GM18498 (cell line): ENCODE measurements around the gene ZBTB32.
"Not testable (repeated sequence)": the region's sequence is repeated elsewhere in the genome, so short reads cannot be mapped to it uniquely, and the experiment has no call there.

Experiments used
- ATAC-seq: cut with Tn5 transposase; IDR thresholded peaks from one replicate; pipeline ENCODE4 v1.9.1; 2021; ENCODE audit warnings: mild to moderate bottlenecking, moderate library complexity; ENCODE audit not compliant: unreplicated experiment

The ZBTB32 gene

DNA sequence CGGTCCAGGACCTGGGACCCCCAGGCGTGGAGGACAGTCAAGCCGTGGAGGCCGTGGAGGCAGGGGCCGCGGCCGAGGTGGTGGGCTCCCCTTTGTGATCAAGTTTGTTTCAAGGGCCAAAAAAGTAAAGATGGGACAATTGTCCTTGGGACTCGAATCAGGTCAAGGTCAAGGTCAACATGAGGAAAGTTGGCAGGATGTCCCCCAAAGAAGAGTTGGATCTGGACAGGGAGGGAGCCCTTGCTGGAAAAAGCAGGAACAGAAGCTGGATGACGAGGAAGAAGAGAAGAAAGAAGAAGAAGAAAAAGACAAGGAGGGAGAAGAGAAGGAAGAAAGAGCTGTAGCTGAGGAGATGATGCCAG lies 15.8 kb downstream of the ZBTB32 start:
- ATAC-seq = no peak

DNA sequence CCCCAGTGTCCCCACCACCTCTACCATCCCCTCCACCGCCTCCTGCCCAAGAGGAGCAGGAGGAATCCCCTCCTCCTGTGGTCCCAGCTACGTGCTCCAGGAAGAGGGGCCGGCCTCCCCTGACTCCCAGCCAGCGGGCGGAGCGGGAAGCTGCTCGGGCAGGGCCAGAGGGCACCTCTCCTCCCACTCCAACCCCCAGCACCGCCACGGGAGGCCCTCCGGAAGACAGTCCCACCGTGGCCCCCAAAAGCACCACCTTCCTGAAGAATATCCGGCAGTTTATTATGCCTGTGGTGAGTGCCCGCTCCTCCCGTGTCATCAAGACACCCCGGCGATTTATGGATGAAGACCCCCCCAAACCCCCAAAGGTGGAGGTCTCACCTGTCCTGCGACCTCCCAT lies 16.3 kb downstream of the ZBTB32 start:
- ATAC-seq = no peak

DNA sequence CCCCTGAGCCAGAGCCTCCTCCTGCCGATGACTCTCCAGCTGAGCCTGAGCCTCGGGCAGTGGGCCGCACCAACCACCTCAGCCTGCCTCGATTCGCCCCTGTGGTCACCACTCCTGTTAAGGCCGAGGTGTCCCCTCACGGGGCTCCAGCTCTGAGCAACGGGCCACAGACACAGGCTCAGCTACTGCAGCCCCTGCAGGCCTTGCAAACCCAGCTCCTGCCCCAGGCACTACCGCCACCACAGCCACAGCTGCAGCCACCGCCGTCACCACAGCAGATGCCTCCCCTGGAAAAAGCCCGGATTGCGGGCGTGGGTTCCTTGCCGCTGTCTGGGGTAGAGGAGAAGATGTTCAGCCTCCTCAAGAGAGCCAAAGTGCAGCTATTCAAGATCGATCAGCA lies 17.0 kb downstream of the ZBTB32 start:
- ATAC-seq = no peak

DNA sequence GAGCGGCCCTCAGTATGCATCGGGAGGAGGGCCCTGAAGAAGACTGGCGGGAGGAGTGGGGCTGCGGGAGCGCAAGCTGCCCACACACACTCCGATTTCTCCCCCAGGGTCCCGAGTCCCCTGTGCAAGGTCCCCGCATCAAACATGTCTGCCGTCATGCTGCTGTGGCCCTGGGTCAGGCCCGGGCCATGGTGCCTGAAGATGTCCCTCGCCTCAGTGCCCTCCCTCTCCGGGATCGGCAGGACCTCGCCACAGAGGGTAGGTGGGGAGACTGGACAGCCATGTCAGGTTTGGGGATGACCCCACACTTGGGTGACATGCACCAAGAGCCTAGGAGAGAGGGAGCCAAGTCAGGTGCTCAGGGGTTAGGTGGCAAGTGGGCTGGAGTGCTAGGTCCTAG lies 18.1 kb downstream of the ZBTB32 start:
- ATAC-seq = no peak

DNA sequence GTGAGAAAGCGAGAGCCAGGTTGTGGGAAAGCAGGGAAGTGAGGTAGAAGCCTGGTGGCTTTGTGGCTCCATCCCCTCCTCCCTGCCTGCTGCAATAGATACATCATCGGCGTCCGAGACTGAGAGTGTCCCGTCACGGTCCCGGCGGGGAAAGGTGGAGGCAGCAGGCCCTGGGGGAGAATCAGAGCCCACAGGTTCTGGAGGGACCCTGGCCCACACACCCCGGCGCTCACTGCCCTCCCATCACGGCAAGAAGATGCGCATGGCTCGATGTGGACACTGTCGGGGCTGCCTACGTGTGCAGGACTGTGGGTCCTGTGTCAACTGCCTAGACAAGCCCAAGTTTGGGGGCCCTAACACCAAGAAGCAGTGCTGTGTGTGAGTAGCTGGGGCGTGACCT lies 18.5 kb downstream of the ZBTB32 start:
- no peak for ATAC-seq

DNA sequence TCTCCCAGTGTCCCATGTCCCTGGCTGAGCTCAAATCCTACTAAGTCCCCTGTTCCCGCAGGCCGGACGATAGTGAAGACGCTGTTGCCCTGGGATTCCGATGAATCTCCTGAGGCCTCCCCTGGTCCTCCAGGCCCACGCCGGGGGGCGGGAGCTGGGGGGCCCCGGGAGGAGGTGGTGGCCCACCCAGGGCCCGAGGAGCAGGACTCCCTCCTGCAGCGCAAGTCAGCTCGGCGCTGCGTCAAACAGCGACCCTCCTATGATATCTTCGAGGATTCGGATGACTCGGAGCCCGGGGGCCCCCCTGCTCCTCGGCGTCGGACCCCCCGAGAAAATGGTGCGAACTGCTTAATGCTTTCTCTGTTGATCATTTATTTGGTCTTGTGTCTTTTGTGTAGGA lies 19.3 kb downstream of the ZBTB32 start:
- no peak for ATAC-seq

DNA sequence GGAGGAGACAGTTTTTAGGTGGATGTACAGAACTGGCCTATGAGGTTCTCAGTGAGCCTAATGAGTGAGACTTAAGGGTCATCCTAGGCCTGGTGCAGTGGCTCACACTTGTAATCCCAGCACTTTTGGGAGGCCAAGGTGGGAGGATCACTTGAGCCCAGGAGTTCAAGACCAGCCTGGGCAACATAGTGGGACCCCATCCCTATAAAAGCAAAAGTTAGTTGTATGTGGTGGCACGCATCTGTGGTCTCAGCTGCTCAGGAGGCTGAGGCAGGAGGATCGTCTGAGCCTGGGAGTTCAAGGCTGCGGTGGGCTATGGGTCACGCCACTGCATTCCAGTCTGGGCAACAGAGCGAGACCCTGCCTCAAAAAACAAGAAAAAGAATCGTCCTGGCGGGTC lies 19.8 kb downstream of the ZBTB32 start:
- not testable (repeated sequence) for ATAC-seq

DNA sequence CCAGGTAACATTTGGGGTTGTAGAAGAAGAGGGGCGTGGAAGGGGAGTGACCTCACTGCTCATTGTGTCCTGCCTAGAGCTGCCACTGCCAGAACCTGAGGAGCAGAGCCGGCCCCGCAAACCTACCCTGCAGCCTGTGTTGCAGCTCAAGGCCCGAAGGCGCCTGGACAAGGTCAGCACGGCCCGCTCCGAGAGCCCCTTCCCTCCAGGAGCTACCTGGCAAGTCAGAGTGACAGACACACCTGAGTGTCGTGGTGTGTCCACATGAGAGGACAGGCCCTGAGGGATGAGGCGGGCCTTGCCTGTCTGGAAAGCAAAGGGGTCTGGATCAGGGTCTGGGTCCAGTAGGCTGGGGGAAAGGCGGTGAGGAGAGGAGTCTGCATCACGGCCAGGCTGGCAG lies 20.2 kb downstream of the ZBTB32 start:
- ATAC-seq = no peak

DNA sequence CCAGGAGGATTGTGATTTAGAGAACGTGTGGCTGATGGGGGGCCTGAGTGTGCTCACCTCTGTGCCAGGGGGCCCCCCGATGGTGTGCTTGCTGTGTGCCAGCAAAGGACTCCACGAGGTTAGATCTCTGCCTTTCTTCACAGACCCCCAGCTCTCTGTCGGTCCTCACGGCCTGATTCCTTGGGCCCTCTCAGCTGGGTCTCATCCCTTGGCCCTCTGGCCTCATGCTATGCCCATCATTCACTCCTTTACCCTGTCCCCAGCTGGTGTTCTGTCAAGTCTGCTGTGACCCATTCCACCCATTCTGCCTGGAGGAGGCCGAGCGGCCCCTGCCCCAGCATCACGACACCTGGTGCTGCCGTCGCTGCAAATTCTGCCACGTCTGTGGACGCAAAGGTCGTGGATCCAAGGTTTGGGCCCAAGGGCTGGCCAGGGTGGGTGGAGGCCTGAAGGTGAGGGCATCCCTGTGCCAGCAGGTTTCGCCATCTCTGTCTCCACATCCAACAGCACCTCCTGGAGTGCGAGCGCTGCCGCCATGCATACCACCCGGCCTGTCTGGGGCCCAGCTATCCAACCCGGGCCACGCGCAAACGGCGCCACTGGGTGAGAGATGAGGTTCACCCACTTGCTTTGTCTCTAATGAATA lies 21.0 kb downstream of the ZBTB32 start:
- no peak for ATAC-seq

DNA sequence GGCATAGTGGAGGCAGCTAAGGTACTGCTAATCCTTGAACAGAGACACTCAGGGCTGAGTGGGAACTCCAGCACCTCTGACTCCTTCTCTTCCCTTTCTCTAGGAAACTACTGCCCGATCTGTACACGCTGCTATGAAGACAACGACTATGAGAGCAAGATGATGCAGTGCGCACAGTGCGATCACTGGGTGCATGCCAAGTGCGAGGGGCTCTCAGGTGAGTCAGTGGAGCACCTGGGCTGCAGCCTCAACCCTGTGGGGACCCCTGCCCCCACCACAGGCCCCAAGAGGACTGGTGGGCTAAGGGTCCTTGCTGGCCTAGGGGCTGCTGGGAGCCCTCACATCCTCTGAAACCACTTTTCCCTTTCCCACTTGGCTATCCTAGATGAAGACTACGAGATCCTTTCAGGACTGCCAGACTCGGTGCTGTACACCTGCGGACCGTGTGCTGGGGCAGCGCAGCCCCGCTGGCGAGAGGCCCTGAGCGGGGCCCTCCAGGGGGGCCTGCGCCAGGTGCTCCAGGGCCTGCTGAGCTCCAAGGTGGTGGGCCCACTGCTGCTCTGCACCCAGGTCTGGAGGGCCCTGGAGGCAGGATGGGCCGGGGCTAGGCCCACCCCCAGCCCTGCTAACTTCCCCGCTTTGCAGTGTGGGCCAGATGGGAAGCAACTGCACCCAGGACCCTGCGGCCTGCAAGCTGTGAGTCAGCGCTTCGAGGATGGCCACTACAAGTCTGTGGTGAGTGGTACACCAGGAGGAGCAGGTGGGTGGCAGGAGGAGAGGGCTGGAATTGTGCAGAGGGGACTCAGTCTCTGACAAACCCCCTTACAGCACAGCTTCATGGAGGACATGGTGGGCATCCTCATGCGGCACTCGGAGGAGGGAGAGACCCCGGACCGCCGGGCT lies 22.9 kb downstream of the ZBTB32 start:
- ATAC-seq = no peak

DNA sequence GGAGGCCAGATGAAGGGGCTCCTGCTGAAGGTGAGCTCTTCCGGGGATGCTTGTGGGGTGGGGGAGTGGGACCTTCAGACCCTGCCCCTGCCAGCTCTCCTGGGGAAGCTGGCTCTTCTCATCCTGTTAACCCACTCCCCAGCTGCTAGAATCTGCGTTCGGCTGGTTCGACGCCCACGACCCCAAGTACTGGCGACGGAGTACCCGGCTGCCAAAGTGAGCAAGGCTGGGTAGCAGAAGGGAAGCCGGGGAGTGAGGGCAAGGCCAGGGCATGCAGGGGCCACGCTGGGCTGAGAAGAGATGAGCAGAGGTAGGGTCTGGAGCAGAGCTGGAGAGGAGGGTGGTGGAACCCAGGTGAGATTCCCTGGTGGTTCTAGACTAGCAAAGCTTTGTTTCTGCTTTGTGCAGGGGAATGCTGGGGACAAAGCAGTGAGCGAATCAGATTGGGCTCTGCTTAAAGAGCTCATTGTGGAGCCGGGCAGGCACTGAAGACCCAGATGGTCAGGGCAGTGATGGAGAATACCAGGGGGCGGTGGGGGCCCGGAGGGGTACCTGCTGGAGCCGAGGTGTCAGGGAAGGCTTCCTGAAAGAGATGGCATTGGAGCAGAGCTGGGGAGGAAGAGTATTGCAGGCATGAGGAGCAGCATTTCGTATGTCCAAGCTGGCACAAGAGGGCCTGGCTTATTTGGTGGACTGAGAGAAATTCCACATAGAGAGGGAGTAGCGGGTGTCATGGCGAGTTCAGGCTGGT lies 23.8 kb downstream of the ZBTB32 start:
- ATAC-seq = no peak

DNA sequence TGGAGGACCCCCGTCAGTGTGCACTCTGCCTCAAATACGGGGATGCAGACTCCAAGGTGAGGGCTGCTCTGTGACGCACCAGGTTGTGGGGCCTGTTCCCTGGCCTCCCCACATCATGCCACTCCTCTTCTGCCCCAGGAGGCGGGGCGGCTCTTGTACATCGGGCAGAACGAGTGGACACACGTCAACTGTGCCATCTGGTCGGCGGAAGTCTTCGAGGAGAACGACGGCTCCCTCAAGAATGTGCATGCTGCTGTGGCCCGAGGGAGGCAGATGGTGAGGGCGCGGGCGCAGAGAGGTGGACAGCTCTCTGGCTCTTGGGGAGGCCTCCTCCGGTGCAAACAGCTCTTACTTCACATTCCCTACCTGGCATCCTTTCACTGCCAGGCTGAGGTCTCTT lies 24.7 kb downstream of the ZBTB32 start:
- no peak for ATAC-seq

DNA sequence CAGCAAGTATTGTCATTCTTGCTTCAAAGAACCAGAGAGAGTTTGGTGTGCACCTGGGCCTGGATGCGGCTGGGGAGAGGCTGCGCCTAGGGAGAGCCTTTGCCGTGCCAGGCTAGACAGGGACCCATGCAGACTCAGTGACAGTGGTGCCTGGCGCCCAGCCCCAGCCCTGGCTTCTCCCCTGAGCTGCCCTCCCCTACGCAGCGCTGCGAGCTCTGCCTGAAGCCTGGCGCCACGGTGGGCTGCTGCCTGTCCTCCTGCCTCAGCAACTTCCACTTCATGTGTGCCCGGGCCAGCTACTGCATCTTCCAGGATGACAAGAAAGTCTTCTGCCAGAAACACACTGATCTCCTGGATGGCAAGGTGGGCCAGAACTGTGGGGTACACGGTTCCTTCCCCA lies 25.4 kb downstream of the ZBTB32 start:
- no peak for ATAC-seq

DNA sequence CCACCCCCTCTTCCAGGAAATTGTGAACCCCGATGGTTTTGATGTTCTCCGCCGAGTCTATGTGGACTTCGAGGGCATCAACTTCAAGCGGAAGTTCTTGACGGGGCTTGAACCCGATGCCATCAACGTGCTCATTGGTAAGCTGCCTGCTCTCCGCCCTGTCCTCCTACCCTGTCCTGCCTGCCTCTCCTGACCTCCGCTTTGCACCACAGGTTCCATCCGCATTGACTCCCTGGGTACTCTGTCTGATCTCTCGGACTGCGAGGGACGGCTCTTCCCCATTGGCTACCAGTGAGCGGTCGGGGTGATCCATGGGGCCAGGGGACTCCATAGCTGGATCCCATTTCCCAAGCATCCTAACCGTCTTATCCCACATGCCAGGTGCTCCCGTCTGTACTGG lies 26.0 kb downstream of the ZBTB32 start:
- ATAC-seq = no peak

DNA sequence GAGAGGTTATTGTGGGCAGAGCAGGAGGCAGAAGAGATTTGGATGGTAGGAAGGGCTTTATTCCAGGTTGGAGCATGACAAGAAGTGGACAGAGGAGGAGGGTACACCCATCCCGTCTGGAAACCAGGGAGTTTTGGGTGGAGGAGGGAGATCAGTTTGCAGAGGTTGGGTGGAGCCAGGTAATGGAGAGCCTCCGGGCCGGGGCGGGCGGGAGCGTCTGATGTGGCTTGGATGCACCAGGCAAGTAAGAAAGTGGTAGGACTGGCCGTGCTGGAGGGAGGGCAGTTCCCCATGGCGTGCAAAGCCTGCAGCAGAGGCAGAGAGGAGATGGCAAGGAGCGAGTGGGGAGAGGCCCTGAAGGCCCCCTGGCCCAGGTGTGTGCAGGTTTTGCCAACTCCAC lies 27.0 kb downstream of the ZBTB32 start:
- no peak for ATAC-seq

DNA sequence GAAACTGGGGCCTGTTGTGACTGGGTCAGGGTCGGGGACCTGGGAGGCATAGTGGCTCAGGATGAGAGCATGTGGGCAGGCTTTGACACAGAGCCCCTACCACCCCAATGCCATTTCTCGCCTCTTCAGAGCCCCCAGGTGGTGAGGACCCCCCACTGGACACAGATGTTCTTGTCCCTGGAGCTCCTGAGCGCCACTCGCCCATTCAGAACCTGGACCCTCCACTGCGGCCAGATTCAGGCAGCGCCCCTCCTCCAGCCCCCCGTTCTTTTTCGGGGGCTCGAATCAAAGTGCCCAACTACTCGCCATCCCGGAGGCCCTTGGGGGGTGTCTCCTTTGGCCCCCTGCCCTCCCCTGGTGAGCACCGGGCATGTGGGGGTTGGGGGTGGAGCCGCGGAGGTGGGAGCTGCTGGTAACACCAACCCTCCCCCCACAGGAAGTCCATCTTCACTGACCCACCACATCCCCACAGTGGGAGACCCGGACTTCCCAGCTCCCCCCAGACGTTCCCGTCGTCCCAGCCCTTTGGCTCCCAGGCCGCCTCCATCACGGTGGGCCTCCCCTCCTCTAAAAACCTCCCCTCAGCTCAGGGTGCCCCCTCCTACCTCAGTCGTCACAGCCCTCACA lies 27.5 kb downstream of the ZBTB32 start:
- ATAC-seq = no peak

DNA sequence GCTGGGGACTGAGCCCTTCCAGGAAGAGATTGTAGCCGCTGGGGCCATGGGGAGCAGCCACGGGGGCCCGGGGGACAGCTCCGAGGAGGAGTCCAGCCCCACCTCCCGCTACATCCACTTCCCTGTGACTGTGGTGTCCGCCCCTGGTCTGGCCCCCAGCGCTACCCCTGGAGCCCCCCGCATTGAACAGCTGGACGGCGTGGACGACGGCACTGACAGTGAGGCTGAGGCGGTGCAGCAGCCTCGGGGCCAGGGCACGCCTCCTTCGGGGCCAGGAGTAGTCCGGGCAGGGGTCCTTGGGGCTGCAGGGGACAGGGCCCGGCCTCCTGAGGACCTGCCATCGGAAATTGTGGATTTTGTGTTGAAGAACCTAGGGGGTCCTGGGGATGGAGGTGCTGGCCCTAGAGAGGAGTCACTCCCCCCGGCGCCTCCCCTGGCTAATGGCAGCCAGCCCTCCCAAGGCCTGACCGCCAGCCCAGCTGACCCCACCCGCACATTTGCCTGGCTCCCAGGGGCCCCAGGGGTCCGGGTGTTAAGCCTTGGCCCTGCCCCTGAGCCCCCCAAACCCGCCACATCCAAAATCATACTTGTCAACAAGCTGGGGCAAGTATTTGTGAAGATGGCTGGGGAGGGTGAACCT lies 28.3 kb downstream of the ZBTB32 start:
- no peak for ATAC-seq

DNA sequence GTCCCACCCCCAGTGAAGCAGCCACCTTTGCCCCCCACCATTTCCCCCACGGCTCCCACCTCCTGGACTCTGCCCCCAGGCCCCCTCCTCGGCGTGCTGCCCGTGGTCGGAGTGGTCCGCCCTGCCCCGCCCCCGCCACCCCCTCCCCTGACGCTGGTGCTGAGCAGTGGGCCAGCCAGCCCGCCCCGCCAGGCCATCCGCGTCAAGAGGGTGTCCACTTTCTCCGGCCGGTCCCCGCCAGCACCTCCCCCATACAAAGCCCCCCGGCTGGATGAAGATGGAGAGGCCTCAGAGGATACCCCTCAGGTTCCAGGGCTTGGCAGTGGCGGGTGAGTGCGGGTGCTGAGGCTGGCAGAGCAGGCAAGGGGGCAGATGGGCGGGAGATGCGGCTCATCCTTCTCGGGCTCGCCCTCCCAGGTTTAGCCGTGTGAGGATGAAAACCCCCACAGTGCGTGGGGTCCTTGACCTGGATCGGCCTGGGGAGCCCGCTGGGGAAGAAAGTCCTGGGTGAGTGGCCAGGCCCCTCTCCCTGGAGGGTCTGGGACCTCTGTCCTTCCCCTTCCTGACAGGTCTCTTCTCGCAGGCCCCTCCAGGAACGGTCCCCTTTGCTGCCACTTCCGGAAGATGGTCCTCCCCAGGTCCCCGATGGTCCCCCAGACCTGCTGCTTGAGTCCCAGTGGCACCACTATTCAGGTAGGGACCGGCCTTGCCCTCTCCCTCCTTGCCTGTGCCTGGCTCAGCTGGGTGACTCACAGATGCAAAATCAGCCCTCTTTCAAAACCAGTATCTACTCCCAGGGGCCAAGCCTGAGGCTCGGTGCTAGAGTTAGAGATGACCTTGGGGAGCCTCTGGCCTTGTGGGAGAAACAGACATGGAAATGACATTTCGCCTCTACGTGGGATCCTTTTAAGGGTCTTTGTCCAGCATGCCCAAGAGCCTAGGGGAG lies 29.1 kb downstream of the ZBTB32 start:
- ATAC-seq = no peak

DNA sequence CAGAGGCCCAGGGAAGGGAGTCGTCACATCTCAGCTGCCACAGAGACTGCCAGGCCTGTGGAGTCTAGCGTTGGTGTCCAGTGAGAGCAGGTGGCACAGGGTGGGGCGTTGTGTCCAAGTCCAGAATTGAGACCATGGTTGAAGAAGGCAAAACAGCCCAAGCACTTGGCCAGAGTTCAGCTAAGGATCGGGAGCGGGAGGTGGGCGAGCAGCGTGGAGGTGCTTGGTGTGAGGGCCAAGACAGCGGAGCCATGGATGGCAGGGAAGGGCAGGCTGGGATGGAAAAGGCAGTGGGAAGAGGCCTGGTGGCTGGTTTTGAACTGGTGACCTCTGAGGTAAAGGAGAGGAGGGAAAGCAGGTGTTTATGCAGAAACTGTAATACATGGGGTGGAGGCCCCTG lies 29.9 kb downstream of the ZBTB32 start:
- no peak for ATAC-seq

DNA sequence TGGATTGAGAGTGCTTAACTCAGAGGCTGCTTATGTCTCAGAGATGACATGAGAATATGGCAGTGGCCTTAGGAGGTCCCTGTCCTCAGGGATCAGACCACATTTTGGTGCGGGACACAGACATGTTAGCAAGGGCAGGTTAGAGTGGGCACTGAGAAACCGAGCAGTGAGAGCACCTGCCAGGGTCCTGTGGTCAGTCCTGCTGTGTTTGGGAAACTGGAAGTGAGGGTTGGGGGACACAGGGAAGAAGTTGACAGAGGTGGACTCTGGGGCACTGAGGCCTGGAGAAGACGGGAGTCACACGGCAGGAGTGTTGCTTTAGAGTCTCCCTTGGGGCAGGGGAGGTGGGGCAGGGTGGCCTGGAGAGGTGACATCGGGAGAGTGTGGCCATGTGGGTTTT lies 30.5 kb downstream of the ZBTB32 start:
- ATAC-seq = no peak
